ENCODE data around the gene SCAF1.
A peak's percentile ranks its signal among the peaks of the same experiment; 100 is the strongest.

Gene SCAF1

GRCh38 chr19:49651029-49651819 is 9.2 kb downstream of the SCAF1 start:
- DNase-seq = no peak

DNA sequence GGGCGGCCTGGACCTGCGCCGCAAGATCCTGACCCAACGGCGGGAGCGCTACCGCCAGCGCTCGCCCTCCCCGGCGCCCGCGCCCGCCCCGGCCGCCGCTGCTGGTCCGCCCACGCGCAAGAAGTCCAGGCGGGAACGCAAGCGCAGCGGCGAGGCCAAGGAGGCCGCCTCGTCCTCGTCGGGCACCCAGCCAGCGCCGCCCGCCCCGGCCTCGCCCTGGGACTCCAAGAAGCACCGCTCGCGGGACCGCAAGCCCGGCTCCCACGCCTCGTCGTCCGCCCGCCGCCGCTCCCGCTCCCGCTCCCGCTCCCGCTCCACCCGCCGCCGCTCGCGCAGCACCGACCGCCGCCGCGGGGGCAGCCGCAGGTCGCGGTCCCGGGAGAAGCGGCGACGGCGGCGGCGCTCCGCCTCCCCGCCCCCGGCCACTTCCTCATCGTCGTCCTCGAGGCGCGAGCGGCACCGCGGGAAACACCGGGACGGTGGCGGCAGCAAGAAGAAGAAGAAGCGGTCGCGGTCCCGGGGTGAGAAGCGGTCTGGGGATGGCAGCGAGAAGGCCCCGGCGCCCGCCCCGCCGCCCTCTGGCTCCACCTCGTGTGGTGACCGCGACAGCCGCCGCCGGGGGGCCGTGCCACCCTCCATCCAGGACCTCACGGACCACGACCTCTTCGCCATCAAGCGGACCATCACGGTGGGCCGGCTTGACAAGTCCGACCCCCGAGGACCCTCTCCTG is 10.0 kb downstream of the SCAF1 start:
- DNase-seq = no peak

DNA sequence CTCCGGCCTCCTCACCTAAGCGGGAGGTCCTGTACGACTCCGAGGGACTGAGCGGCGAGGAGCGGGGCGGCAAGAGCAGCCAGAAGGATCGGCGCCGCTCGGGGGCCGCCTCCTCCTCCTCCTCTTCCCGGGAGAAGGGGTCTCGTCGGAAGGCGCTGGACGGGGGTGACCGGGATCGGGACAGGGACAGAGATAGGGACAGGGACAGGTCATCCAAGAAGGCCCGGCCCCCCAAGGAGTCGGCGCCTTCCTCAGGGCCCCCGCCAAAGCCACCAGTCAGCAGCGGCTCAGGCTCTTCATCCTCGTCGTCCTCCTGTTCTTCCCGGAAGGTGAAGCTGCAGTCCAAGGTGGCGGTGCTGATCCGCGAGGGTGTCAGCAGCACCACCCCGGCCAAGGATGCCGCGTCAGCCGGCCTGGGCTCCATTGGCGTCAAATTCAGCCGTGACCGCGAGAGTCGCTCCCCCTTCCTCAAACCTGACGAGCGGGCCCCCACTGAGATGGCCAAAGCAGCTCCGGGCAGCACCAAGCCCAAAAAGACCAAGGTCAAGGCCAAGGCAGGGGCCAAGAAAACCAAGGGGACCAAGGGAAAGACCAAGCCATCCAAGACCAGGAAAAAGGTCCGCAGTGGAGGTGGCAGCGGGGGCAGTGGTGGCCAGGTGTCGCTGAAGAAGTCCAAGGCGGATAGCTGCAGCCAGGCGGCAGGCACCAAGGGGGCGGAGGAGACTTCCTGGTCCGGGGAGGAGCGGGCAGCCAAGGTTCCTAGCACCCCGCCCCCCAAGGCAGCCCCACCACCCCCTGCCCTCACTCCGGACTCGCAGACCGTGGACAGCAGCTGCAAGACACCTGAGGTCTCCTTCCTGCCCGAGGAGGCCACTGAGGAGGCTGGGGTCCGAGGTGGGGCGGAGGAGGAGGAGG is 10.8 kb downstream of the SCAF1 start:
- no peak for DNase-seq

DNA sequence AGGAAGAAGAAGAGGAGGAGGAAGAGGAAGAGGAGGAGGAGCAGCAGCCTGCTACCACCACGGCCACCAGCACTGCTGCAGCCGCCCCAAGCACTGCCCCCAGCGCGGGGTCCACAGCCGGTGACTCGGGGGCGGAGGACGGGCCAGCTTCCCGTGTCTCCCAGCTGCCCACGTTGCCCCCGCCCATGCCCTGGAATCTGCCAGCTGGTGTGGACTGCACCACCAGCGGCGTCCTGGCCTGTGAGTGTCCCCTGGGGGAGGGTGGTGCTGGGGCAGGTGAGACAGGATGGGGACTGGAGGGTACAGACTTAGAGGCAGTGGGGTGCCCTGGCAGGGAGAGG is 11.4 kb downstream of the SCAF1 start:
- no peak for DNase-seq

DNA sequence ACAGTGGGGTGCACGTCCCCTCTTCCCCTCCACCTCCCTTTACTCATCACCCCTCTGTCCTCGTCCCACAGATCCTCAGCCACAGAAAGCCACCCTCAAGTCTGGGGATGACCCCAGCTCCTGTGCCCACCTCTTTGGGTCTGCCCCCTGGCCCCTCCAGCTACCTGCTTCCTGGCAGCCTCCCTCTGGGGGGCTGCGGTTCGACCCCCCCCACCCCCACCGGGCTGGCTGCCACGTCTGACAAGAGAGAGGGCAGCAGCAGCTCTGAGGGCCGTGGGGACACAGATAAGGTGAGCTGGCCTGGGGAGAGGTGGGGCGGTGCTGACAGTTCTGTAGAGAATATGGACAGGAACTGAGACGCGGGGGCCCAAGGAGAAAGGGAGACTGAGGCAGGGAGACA is 12.6 kb downstream of the SCAF1 start:
- DNase-seq = no peak

- DNase-seq = no peak
Measured at GRCh38 chr19:49655570-49656455, 13.8 kb downstream of the SCAF1 start.

DNA sequence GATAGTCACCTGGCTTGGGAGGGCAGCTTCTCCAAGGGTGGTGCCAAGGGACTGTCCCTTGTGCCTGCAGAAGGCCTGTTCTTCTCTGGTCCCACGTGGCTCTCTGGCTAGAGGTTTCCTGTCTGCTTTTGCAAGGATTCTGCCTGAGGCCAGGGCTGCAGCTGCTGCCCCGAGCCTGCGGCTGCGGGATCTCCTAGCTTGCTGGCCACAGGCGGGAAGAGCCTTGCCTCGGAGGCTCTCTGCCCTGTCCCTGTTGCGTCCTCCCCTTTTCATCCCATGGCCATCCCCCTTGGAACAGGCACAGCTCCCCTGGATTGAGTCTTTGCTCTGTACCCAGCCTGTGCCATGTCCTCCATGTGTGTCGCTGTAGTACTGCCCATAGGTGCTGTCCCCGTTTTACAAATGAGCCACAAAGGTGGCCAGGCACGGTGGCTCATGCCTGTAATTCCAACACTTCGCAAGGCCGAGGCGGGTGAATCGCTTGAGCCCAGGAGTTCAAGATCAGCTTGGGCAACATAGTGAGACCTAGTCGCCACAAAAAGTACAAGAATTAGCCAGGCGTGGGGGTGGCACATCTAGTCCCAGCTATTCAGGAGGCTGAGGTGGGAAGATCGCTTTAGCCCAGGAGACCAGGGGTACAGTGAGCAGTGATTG is 14.6 kb downstream of the SCAF1 start:
- no peak for DNase-seq

DNA sequence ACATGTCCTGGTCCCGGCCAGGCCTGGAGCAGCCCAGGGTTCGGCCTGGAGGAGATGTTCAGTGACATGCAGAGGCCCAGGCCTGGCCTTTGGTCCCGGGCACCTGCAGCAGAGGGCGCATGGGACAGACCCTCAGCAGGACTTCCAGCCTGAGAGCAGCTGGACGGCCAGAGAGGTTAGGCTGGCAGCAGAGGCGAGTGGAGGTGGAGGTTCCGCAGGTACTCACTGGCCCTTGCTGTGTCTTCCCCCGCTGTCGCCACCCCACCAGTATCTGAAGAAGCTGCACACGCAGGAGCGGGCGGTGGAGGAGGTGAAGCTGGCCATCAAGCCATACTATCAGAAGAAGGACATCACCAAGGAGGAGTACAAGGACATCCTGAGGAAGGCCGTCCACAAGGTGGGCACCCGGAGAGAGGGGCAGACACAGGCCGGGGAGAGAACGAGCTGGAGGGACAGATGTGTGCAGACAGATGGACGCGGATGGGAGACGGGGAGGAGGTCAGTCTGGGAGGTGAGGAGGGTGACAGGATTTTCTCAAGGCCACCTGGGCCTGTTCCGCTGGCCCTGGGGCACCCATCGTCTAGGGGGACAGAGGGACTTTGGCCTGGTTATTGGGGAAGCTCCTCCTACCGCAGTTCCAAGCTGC is 15.6 kb downstream of the SCAF1 start:
- no peak for DNase-seq

GRCh38 chr19:49658139-49658517 is 16.1 kb downstream of the SCAF1 start:
- DNase-seq = no peak

DNA sequence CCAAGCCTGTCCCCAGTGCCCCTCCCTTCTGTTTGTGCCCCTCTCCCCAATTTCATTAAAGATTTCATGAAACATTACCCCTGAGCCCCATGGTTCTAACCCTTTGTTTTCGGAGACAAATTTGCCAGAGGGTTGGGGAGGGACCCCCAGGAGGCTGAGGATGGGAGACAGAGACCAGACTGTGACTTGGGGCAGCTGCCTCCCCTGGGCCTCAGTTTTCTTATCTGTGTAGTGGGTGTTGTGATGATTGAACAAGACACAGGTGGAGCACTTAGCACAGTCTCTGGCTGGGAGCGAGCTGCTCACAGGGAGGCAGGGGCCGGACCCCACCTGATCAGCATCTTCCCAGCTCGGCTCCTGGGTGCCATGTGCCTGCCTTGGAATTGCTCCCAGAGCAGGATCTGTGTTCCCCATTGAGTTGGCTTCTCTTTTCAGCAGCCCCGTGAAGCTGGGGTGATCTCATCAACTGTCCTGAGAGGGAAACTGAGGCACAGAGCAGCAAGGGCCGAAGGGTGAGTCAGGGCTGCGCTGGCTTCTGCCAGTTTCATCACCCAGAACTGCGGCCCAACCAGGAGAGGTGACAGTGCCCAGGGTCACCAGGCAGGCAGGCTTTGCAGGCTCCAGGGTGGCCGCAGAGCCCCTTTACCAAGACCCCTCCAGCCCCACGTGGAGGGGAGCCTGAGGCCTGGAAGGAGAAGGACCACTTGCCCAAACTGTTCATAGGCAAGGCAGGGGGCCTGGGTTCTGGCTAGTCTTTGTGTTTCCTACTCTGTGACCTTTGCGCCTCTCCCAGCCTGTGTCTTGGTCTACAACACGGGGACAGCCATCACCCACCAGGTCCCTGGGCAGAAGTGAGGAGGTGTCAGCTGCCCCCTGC is 16.8 kb downstream of the SCAF1 start:
- no peak for DNase-seq

DNA sequence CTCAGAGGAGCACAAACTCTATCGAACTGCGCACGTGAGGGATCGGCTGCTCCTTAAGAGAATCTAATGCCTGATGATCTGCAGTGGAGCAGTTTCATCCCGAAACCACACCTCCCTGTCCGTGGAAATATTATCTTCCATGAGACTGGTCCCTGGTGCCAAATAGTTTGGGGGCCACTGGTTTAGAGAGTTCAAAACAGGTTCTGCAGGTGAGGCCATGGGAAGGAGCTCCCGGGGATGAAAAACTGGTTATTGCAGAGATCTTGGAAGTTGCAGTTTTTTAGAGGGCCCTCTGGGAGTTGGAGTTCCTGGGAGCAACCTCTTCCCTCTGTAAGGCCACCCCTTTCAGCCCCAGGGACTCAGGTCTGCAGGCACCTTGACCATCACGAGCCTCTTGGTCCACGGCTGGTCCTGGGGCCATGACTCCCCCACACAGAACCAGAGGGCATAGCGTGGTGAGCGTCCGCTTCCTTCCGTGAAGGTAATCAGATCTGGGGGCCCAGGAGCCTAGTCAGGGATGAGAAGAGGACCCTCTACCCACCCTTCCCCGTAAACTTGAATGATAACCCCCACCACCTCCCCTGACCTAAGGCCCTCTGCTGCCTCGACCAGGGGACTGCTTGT is 18.4 kb downstream of the SCAF1 start:
- no peak for DNase-seq

DNA sequence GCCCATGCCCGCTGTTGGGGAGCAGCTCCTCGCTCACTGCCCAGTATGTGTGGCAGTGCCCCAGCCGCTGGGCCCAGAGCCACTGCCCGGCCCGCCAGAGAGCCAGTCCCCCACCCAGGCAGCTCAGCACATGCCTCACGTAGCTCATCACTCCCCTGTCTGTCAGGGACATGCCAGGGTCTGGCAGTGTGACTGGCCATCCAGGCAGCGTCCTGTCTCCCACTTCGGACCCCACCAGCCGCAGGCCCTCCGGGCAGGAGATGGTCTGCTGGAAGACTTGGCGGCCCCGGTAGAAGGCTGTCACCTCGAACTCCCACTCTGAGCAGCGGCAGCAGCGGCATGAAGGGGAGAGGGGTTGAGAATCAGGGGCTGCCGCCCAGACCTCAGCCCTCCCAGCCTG is 20.0 kb downstream of the SCAF1 start:
- DNase-seq = no peak

- DNase-seq = no peak
Measured at GRCh38 chr19:49663224-49663623, 21.2 kb downstream of the SCAF1 start.

GRCh38 chr19:49664171-49665035 is 22.4 kb downstream of the SCAF1 start:
- DNase-seq = peak; percentile 94

GRCh38 chr19:49665036-49665350 is 23.0 kb downstream of the SCAF1 start:
- no peak for DNase-seq

- DNase-seq = peak; percentile 100
Measured at GRCh38 chr19:49665351-49666119, 23.5 kb downstream of the SCAF1 start, which contains the start of the genes BCL2L12 and IRF3. Gene BCL2L12, plus strand, starts transcription at chr19:49665933. Its CDS starts 760 bp downstream, at chr19:49666693. Gene IRF3, minus strand, starts transcription at chr19:49665857. Its CDS starts 1,019 bp downstream, at chr19:49664838.

GRCh38 chr19:49666120-49666444 is 24.1 kb downstream of the SCAF1 start:
- no peak for DNase-seq

- no peak for DNase-seq
Measured at GRCh38 chr19:49667473-49667872, 25.5 kb downstream of the SCAF1 start.
